Stimulated activated CD4-positive, alpha-beta T cell treated with anti-CD3 and anti-CD28 coated beads, TNF-alpha, amount 100 ng/mL, for 48 hours (primary cell): ENCODE measurements around the gene DISC1.
"Not testable (repeated sequence)": the region's sequence is repeated elsewhere in the genome, so short reads cannot be mapped to it uniquely, and the experiment has no call there.

Source experiments
- DNase-seq, 3 donors: peaks; one replicate each; pipeline ENCODE4 v3.0.0-alpha.2; 2020; ENCODE audit warnings: low read depth in 3 of 3

Gene DISC1

DNA sequence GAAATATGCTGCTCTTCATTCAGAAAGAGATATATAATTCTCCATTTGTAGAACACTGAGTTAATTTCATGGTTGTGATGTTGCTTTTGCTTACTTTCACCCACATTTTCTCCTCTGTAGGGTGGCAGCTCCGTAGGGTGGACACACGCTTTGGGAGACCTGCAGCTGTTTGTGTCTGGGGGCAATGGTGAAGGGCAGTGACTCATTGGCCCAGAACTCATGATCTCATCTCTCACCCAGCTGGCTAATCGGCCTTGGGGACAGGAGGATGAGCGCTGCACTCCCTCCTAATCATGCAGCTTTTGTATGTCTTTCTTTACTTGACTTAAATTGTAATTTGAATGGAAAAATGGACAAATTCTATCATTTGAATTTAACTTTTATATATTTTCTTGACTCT lies 9.6 kb downstream of the DISC1 start:
- no peak for DNase-seq

DNA sequence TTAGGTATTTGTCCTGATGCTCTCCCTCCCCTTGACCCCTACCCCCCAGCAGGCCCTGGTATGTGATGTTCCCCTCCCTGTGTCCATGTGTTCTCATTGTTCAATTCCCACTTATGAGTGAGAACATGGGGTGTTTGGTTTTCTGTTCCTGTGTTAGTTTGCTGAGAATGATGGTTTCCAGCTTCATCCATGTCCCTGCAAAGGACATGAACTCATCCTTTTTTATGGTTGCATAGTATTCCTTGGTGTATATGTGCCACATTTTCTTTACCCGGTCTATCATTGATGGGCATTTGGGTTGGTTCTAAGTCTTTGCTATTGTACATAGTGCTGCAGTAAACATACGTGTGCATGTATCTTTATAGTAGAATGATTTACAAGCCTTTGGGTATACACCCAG lies 10.3 kb downstream of the DISC1 start:
- DNase-seq, result not testable (repeated sequence)

DNA sequence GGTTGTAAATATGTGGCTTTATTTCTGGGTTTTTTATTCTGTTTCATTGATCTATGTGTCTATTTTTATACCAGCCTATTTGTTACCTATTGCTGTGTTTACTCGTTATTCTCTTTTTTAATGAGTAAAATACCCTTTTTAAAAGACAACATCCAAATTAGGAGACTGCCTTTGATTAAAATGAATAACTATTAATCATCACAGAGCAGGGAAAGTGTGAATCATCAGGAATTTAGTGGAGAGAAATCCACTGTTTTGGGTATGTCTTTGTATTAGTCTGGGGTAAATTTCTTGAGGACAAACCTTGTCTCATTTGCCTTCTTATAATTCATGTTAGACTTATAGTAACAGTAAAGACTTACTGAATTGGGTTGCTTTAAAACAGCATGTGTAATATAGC lies 12.1 kb downstream of the DISC1 start:
- DNase-seq, result no peak

DNA sequence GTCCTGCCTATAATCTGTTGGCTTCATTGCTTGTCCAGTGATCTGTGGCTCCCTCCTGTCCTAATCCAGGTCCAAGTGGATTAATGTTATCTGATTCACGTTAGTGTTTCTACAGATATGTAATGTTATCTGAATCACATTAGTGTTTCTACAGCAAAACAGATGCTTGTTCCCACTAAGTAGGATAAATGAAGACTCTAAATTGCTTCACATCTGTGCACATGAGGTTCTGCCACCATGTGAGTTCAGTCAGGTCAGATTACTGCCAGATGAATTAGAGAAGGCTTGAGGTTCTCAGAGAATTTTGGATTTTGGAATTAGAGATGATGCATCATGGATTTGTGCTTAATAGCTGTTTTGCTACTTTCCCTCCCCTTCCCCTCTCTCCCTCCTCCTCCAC lies 13.2 kb downstream of the DISC1 start:
- no peak for DNase-seq

DNA sequence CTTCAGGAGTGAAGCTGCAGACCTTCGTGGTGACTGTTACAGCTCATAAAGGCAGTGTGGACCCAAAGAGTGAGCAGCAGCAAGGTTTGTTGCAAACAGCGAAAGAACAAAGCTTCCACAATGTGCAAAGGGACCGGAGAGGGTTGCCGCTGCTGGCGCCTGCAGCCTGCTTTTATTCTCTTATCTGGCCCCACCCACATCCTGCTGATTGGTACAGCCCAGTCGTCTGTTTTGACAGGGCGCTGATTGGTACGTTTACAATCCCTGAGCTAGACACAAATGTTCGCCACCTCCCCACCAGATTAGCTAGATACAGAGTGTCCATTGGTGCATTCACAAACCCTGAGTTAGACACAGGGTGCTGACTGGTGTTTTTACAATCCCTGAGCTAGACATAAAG lies 14.9 kb downstream of the DISC1 start:
- not testable (repeated sequence) for DNase-seq

- DNase-seq, result not testable (repeated sequence)
These were observed 15.5 kb downstream of the DISC1 start for GRCh38 chr1:231642061-231642460.

DNA sequence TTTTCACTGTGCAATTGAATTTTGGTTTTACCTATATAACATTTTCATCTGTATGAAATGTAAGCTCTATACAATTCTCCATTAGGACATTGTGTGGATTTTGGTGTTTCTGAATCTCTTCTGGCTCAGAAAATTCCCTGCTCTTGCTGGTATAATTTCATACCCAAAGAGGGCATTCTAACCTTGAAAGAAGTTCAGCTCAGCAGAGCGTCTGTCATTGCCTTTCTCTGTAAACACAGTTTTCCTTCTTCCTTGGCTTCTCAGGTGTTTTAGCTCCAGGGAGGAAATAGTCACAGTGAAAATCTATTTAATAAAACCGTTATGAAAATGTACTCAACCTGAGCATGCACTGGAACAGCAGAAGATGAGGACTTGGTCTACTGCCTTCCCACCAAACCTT lies 16.0 kb downstream of the DISC1 start:
- no peak for DNase-seq

- no peak for DNase-seq
These were observed 16.7 kb downstream of the DISC1 start for GRCh38 chr1:231643071-231643934.

DNA sequence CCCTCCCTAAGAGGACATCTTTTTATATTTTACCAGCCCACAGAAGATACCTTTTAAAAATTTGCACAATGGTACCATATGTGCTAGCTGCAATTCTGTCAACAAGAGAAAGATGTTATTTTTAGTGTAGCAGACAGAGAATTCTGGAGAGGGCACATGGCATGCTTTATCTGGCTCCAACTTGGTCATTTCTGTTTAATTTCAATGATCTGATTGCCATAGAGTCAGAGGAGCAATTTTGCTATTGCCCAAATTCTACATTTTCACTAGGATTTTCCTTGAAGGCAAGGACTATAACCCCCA lies 17.3 kb downstream of the DISC1 start:
- DNase-seq, result no peak

DNA sequence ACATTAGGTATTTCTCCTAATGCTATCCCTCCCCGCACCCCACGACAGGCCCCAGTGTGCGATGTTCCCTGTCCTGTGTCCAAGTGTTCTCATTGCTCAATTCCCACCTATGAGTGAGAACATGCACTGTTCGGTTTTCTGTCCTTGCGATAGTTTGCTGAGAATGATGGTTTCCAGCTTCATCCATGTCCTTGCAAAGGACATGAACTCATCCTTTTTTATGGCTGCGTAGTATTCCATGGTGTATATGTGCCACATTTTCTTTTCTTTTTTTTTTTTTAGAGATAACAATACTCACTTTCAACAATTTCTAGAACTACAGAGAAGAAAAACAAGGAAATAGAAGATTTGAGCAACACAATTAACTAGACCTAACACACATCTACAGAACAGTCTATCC lies 19.0 kb downstream of the DISC1 start:
- DNase-seq, result not testable (repeated sequence)

DNA sequence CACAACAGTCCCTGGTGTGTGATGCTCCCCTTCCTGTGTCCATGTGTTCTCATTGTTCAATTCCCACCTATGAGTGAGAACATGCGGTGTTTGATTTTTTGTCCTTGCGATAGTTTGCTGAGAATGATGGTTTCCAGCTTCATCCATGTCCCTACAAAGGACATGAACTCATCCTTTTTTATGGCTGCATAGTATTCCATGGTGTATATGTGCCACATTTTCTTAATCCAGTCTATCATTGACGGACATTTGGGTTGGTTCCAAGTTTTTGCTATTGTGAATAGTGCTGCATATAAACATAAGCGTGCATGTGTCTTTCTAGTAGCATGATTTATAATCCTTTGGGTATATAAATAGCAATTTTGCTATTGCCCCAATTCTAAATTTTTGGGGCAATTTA lies 19.6 kb downstream of the DISC1 start:
- DNase-seq, result not testable (repeated sequence)

DNA sequence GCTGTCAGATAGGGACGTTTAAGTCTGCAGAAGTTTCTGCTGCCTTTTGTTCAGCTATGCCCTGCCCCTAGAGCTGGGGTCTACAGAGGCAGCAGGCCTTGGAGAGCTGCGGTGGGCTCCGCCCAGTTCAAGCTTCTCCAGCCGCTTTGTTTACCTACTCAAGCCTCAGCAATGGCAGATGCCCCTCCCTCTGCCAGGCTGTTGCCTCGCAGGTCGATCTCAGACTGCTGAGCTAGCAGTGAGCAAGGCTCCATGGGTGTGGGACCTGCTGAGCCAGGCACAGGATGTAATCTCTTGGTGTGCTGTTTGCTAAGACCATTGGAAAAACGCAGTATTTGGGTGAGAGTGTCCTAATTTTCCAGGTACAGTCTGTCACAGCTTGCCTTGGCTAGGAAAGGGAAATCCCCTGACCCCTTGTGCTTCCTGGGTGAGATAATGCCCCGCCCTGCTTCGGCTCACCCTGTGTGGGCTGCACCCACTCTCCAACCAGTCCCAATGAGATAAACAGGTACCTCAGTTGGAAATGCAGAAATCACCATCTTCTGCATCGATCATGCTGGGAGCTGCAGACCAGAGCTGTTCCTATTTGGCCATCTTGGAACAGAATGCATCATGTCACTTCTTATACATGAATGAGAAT lies 25.2 kb downstream of the DISC1 start:
- not testable (repeated sequence) for DNase-seq

DNA sequence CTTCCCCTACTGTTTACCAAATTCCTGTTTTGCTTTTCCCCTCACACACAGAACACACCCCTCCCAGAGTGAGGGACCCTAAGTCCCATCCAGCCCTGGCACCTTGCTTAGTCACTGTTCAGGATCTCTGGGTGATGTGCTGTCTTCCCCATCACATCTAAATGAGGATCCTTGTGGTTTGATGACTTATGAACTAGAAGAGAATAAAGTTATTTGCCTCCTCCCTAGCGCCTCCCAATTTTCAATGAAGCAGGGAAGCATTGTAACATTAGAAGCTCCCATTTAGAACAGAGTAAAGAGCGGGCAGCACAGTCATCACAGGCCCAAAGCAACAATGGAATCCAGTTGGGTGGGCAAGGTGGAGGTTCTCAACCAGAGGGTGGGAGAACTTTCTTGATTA lies 27.0 kb downstream of the DISC1 start:
- DNase-seq, result no peak

GRCh38 chr1:231656741-231657140 lies 30.2 kb downstream of the DISC1 start:
- no peak for DNase-seq

DNA sequence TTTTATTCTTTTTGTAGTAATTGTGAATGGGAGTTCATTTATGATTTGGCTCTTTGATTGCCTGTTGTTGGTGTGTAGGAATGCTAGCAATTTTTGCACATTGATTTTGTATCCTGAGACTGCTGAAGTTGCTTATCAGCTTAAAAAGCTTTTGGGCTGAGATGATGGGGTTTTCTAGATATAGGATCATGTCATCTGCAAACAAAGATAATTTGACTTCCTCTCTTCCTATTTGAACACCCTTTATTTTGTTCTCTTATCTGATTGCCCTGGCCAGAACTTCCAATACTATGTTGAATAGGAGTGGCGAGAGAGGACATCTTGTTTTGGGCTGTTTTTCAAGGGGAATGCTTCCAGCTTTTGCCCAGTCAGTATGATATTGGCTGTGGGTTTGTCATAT lies 31.6 kb downstream of the DISC1 start:
- not testable (repeated sequence) for DNase-seq

- no peak for DNase-seq
These were observed 33.6 kb downstream of the DISC1 start for GRCh38 chr1:231660198-231660597.

GRCh38 chr1:231663211-231663792 lies 36.7 kb downstream of the DISC1 start:
- no peak for DNase-seq

- no peak for DNase-seq
These were observed 38.5 kb downstream of the DISC1 start for GRCh38 chr1:231665101-231665500.

- no peak for DNase-seq
These were observed 39.1 kb downstream of the DISC1 start for GRCh38 chr1:231665726-231666125.

DNA sequence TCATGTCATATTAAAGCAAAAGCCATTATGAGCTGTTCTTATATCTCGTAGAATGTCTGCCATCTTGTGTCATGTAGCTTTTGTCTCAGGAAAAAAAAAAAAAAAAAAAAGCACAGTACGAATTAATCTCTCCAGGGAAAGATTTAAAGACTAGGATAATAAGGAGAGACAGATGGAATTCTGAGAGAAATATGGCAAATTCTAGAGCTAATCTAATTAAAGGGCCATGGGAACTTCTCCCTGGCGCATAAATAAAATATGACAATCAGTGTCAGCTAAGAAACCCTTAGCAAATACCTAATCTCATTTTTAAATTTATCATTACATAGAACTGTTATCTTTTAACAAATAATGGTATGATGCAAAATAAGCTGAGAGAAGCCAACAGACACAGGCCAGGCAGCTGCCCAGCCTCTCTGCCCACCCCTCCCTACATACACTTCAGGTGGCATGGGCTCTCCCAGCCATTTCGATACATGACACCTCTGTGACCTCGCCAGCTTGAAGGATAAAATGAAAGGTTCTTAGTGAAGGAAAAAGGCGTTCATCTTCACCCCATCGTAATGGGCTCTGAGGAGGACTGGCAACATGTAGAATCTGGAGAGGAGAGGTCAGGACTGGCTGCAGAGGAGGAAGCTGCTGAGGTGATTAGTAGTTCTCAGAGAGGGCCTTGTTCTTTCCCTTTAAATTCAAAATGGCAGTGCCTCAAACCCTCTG lies 39.8 kb downstream of the DISC1 start:
- DNase-seq, result no peak

GRCh38 chr1:231666937-231667608 lies 40.5 kb downstream of the DISC1 start:
- no peak for DNase-seq
